Epithelial cell of prostate (primary cell): ENCODE data around the gene RABL6.
"Not testable (repeated sequence)": the region's sequence is repeated elsewhere in the genome, so short reads cannot be mapped to it uniquely, and the experiment has no call there.

Source experiments
- DNase-seq: peaks from one replicate; pipeline ENCODE4 v3.0.0-alpha.2; 2011; ENCODE audit warnings: low read depth, low spot score
- H3K27ac ChIP-seq: fragments of 450-650 bp; 2 replicates; pipeline ENCODE4 v1.5.1; 2017; ENCODE audit warnings: mild to moderate bottlenecking

RABL6 gene

GRCh38 chr9:136831720-136832104 is 24.0 kb downstream of the RABL6 start:
- H3K27ac ChIP-seq, result no peak overlapping the region
- no peak for DNase-seq

GRCh38 chr9:136832581-136832980 is 24.8 kb downstream of the RABL6 start:
- DNase-seq, result no peak
- no peak overlapping the region for H3K27ac ChIP-seq

GRCh38 chr9:136833381-136834048 is 25.8 kb downstream of the RABL6 start:
- not testable (repeated sequence) for DNase-seq, H3K27ac ChIP-seq

- no peak for DNase-seq
- no peak overlapping the region for H3K27ac ChIP-seq
These were observed 27.6 kb downstream of the RABL6 start for GRCh38 chr9:136835162-136835931.

GRCh38 chr9:136835932-136836904 is 28.5 kb downstream of the RABL6 start:
- no peak overlapping the region for H3K27ac ChIP-seq
- no peak for DNase-seq

GRCh38 chr9:136837146-136837855 is 29.6 kb downstream of the RABL6 start:
- no peak for DNase-seq
- H3K27ac ChIP-seq, result no peak overlapping the region

GRCh38 chr9:136837856-136838277 is 30.1 kb downstream of the RABL6 start:
- H3K27ac ChIP-seq, DNase-seq: not testable (repeated sequence)

GRCh38 chr9:136838314-136839228 is 30.8 kb downstream of the RABL6 start:
- no peak overlapping the region for H3K27ac ChIP-seq
- no peak for DNase-seq

GRCh38 chr9:136839229-136840139 is 31.7 kb downstream of the RABL6 start:
- no peak overlapping the region for H3K27ac ChIP-seq
- no peak for DNase-seq

GRCh38 chr9:136840140-136840876 is 32.6 kb downstream of the RABL6 start:
- DNase-seq, result no peak
- no peak overlapping the region for H3K27ac ChIP-seq

GRCh38 chr9:136840877-136841645 is 33.3 kb downstream of the RABL6 start:
- H3K27ac ChIP-seq, result no peak overlapping the region
- no peak for DNase-seq

- not testable (repeated sequence) for DNase-seq, H3K27ac ChIP-seq
These were observed 34.1 kb downstream of the RABL6 start for GRCh38 chr9:136841646-136842379.

- H3K27ac ChIP-seq, DNase-seq: not testable (repeated sequence)
These were observed 34.7 kb downstream of the RABL6 start, which contains the start of gene AJM1 for GRCh38 chr9:136842380-136842948. Gene AJM1, plus strand, starts transcription at chr9:136842478. Its CDS starts 1,937 bp downstream, at chr9:136844415.

- not testable (repeated sequence) for H3K27ac ChIP-seq, DNase-seq
These were observed 35.5 kb downstream of the RABL6 start for GRCh38 chr9:136843159-136843800.
